ENCODE results near the gene GNG7.
"Not testable (repeated sequence)": the region's sequence is repeated elsewhere in the genome, so short reads cannot be mapped to it uniquely, and the experiment has no call there.

GNG7 gene

DNA sequence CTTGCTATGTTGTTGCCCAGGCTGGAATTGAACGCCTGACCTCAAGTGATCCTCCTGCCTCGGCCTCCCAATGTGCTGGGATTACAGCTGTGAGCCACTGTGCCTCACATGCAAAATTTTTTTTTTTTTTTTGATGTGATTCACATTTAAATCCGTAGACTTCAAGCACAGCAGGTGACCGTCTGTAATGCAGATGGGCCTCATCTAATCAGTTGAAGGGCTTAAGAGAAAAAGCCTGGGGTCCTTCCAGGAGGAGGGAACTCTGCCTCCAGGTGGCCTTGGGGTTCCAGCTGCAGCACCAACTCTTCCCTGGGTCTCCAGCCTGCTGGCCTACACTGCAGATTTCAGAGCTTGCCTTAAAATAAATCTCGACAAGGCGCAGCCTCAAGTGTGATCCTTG, 183.0 kb downstream of the GNG7 start:
- H3K27me3 ChIP-seq (ENCODE audit: control insufficient read depth, low read length), result no peaks in the 10 kb centered on the region
- H4K20me1 ChIP-seq (ENCODE audit: control insufficient read depth, insufficient read depth, low read depth, low read length), result no peaks in the 10 kb centered on the region; the same call in 1 of the 2 replicates
- no peak for TF ChIP-seq EZH2phosphoT487 (IDR thresholded peaks at IDR 0.05; ENCODE audit: borderline replicate concordance, low read length)
- TF ChIP-seq, protein P1, sequence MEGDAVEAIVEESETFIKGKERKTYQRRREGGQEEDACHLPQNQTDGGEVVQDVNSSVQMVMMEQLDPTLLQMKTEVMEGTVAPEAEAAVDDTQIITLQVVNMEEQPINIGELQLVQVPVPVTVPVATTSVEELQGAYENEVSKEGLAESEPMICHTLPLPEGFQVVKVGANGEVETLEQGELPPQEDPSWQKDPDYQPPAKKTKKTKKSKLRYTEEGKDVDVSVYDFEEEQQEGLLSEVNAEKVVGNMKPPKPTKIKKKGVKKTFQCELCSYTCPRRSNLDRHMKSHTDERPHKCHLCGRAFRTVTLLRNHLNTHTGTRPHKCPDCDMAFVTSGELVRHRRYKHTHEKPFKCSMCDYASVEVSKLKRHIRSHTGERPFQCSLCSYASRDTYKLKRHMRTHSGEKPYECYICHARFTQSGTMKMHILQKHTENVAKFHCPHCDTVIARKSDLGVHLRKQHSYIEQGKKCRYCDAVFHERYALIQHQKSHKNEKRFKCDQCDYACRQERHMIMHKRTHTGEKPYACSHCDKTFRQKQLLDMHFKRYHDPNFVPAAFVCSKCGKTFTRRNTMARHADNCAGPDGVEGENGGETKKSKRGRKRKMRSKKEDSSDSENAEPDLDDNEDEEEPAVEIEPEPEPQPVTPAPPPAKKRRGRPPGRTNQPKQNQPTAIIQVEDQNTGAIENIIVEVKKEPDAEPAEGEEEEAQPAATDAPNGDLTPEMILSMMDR (IDR thresholded peaks at IDR 0.05; ENCODE audit: low read depth, low read length, poor library complexity, severe bottlenecking), result no peak

DNA sequence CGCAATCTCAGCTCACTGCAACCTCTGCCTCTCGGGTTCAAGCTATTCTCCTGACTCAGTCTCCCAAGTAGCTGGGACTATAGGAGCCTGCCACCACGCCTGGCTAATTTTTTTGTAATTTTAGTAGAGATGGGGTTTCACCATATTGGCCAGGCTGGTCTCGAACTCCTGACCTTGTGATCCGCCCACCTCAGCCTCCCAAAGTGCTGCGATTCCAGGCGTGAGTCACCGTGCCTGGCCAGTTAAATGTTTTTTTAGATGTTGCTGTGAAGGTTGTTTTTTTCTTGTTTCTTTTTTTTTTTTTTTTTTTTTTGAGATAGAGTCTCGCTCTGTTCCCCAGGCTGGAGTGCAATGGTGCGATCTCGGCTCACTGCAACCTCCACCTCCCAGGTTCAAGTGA, 183.6 kb downstream of the GNG7 start:
- not testable (repeated sequence) for H3K4me2 ChIP-seq (ENCODE audit: low read length); H3K4me3 ChIP-seq (ENCODE audit: low read length); H3K27ac ChIP-seq (ENCODE audit: low read depth, low read length); H3K9me2 ChIP-seq (replicated peaks; ENCODE audit: control insufficient read depth, low read length); H4K20me1 ChIP-seq (ENCODE audit: control insufficient read depth, insufficient read depth, low read depth, low read length); H3F3A ChIP-seq (ENCODE audit: control insufficient read depth, insufficient read depth); H3K9me3 ChIP-seq (ENCODE audit: control insufficient read depth, insufficient read depth, low read length); H3K27me3 ChIP-seq (ENCODE audit: control insufficient read depth, low read length); H3K79me2 ChIP-seq (ENCODE audit: control insufficient read depth, low read length)
- Histone ChIP-seq H3K36me3 (ENCODE audit: control insufficient read depth, low read length) (peaks cover 14% of the 10 kb centered on the region), H3K4me1 (ENCODE audit: control insufficient read depth, low read length) (peaks cover 23% of the 10 kb centered on the region)

More for the DNA sequence above, 183.0 kb downstream of the GNG7 start:
- peaks cover 12% of the 10 kb centered on the region for H3F3A ChIP-seq (ENCODE audit: control insufficient read depth, insufficient read depth)
- no peak overlapping the region for H3K4me3 ChIP-seq (ENCODE audit: low read length)
- no peaks in the 10 kb centered on the region for H3K9me2 ChIP-seq (replicated peaks; ENCODE audit: control insufficient read depth, low read length)
- H3K9me3 ChIP-seq (ENCODE audit: control insufficient read depth, insufficient read depth, low read length), result no peaks in the 10 kb centered on the region
- no peak overlapping the region for H3K4me2 ChIP-seq (ENCODE audit: low read length)
- H3K4me1 ChIP-seq (ENCODE audit: control insufficient read depth, low read length), result peaks cover 29% of the 10 kb centered on the region
- H3K27ac ChIP-seq (ENCODE audit: low read depth, low read length), result no peak overlapping the region
- H3K79me2 ChIP-seq (ENCODE audit: control insufficient read depth, low read length), result peaks cover 8% of the 10 kb centered on the region
- H3K36me3 ChIP-seq (ENCODE audit: control insufficient read depth, low read length), result peaks cover 18% of the 10 kb centered on the region

DNA sequence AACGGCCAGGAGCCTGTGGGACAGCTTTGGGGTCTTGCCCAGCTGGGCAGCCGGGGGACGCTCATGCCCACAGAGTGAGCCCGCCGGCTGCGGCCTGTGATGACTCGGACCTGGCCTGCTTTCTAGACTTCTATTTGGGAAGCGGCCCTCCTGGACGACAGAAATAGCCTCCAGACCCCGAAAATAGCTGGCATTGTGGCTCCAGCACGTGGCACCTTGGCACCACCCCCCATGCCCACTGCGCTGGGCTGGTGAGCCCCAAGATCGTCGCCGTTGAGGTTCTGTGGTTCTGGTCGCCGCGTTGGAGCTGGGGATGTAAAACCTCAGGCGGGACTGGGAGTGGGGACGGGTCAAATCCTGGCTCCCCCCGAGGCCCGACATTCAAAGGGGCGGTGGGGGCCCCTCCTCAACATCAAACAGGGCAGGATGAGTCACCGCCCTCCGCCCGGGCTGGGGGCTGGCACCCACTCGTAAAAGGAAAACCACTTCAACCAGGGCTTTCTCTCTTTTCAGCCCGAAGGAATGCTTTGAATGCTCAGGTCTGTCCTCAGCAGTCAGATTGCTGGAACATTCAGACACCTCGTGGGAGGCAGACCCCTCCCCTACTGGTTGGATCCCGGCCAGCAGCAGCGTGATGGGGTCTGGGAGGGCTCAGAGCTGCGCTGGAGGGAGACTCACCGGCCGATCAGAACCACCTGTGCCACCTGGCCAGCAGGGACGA, 184.5 kb downstream of the GNG7 start:
- Histone ChIP-seq H3K4me1 (ENCODE audit: control insufficient read depth, low read length) (peaks cover 14% of the 10 kb centered on the region), H3K4me2 (ENCODE audit: low read length) (no peak overlapping the region), H3K27me3 (ENCODE audit: control insufficient read depth, low read length) (no peaks in the 10 kb centered on the region), H4K20me1 (ENCODE audit: control insufficient read depth, insufficient read depth, low read depth, low read length) (no peaks in the 10 kb centered on the region), H3K4me3 (ENCODE audit: low read length) (no peak overlapping the region), H3K27ac (ENCODE audit: low read depth, low read length) (no peak overlapping the region), H3K36me3 (ENCODE audit: control insufficient read depth, low read length) (peaks cover 14% of the 10 kb centered on the region), H3K9me2 (replicated peaks; ENCODE audit: control insufficient read depth, low read length) (no peaks in the 10 kb centered on the region), H3F3A (ENCODE audit: control insufficient read depth, insufficient read depth) (no peaks in the 10 kb centered on the region), H3K9me3 (ENCODE audit: control insufficient read depth, insufficient read depth, low read length) (no peaks in the 10 kb centered on the region), H3K79me2 (ENCODE audit: control insufficient read depth, low read length) (peaks cover 5% of the 10 kb centered on the region)
- no peak for TF ChIP-seq EZH2phosphoT487 (IDR thresholded peaks at IDR 0.05; ENCODE audit: borderline replicate concordance, low read length)
- TF ChIP-seq, protein P1 (IDR thresholded peaks at IDR 0.05; ENCODE audit: low read depth, low read length, poor library complexity, severe bottlenecking), result no peak

DNA sequence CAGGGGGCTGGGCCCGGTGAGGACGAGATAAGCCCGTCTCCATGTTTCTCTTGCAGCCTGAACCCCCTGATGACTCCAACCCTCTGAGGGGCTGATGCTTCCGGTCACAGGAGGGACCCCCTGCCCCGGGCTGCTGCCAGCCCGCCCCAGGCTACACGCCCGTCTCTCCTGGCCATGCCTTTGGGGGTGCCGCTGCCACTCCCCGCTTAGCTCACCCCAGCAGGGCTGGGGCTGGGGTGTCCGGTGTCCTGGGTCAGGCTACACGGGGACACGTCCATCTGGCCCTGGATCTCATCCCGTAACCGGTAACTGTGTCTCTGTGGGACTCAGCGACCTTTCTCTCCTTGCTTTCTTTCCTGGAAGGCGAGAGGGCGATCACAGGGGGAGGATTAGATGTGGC, 185.8 kb downstream of the GNG7 start:
- no peak for TF ChIP-seq EZH2phosphoT487 (IDR thresholded peaks at IDR 0.05; ENCODE audit: borderline replicate concordance, low read length)
- TF ChIP-seq, protein P1 (IDR thresholded peaks at IDR 0.05; ENCODE audit: low read depth, low read length, poor library complexity, severe bottlenecking), result no peak

More for the DNA sequence above, 185.8 kb downstream of the GNG7 start:
- H3K9me3 ChIP-seq (ENCODE audit: control insufficient read depth, insufficient read depth, low read length), result no peaks in the 10 kb centered on the region
- H3K4me2 ChIP-seq (ENCODE audit: low read length), result no peak overlapping the region
- no peaks in the 10 kb centered on the region for H3F3A ChIP-seq (ENCODE audit: control insufficient read depth, insufficient read depth)
- no peaks in the 10 kb centered on the region for H3K79me2 ChIP-seq (ENCODE audit: control insufficient read depth, low read length)
- H3K27me3 ChIP-seq (ENCODE audit: control insufficient read depth, low read length), result no peaks in the 10 kb centered on the region
- no peak overlapping the region for H3K27ac ChIP-seq (ENCODE audit: low read depth, low read length)
- peaks cover 10% of the 10 kb centered on the region for H3K4me1 ChIP-seq (ENCODE audit: control insufficient read depth, low read length)
- H4K20me1 ChIP-seq (ENCODE audit: control insufficient read depth, insufficient read depth, low read depth, low read length), result no peaks in the 10 kb centered on the region
- no peak overlapping the region for H3K4me3 ChIP-seq (ENCODE audit: low read length)
- H3K9me2 ChIP-seq (replicated peaks; ENCODE audit: control insufficient read depth, low read length), result no peaks in the 10 kb centered on the region
- peaks cover 10% of the 10 kb centered on the region for H3K36me3 ChIP-seq (ENCODE audit: control insufficient read depth, low read length)

All from DOHH2 (cell line).